ENCODE measurements around the gene F12.

Gene F12

DNA sequence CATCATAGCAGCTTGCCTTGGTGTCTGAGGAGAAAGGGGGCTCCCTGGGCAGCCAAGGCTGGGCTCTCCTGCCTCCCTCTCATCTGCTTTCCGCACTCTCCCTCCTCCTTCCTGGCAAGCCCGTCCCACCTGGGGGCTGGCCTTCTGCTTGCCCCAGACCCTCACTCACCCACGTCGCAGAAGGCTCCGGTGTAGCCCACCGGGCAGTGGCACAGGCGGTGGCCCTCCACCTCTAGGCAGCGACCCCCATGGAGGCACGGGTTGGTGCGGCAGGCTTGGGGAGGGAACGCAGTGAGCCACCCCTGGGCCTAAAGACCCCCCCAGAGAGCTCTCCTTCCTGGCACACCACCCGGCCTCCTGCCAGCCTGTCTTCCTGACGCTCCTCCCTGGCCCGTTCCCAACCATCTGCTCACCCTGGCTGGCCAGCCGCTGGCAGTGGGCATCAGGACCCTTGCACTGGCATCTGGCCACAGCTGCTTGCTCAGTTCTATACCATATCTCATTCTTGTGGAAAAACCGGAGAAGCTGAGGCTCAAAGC lies 4.7 kb downstream of the F12 start:
- DNase-seq (ENCODE audit: low spot score) (no peak), ATAC-seq (ENCODE audit: low read depth) (no peak)
- Histone ChIP-seq H3K4me3 (ENCODE audit: severe bottlenecking) (peak overlapping the region; percentile 45), H3K27ac (ENCODE audit: poor library complexity, severe bottlenecking) (peak overlapping the region; percentile 46), H3K36me3 (ENCODE audit: low read depth) (no peaks in the 10 kb centered on the region; the same call in 1 of the 2 replicates), H3K9me3 (ENCODE audit: severe bottlenecking) (no peaks in the 10 kb centered on the region), H3K27me3 (ENCODE audit: insufficient read depth, poor library complexity, severe bottlenecking) (no peaks in the 10 kb centered on the region), H3K4me1 (ENCODE audit: insufficient read depth, poor library complexity, severe bottlenecking) (peaks cover 5% of the 10 kb centered on the region)
- TF ChIP-seq, protein P1, sequence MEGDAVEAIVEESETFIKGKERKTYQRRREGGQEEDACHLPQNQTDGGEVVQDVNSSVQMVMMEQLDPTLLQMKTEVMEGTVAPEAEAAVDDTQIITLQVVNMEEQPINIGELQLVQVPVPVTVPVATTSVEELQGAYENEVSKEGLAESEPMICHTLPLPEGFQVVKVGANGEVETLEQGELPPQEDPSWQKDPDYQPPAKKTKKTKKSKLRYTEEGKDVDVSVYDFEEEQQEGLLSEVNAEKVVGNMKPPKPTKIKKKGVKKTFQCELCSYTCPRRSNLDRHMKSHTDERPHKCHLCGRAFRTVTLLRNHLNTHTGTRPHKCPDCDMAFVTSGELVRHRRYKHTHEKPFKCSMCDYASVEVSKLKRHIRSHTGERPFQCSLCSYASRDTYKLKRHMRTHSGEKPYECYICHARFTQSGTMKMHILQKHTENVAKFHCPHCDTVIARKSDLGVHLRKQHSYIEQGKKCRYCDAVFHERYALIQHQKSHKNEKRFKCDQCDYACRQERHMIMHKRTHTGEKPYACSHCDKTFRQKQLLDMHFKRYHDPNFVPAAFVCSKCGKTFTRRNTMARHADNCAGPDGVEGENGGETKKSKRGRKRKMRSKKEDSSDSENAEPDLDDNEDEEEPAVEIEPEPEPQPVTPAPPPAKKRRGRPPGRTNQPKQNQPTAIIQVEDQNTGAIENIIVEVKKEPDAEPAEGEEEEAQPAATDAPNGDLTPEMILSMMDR (IDR thresholded peaks at IDR 0.05; ENCODE audit: poor library complexity, severe bottlenecking) = no peak

DNA sequence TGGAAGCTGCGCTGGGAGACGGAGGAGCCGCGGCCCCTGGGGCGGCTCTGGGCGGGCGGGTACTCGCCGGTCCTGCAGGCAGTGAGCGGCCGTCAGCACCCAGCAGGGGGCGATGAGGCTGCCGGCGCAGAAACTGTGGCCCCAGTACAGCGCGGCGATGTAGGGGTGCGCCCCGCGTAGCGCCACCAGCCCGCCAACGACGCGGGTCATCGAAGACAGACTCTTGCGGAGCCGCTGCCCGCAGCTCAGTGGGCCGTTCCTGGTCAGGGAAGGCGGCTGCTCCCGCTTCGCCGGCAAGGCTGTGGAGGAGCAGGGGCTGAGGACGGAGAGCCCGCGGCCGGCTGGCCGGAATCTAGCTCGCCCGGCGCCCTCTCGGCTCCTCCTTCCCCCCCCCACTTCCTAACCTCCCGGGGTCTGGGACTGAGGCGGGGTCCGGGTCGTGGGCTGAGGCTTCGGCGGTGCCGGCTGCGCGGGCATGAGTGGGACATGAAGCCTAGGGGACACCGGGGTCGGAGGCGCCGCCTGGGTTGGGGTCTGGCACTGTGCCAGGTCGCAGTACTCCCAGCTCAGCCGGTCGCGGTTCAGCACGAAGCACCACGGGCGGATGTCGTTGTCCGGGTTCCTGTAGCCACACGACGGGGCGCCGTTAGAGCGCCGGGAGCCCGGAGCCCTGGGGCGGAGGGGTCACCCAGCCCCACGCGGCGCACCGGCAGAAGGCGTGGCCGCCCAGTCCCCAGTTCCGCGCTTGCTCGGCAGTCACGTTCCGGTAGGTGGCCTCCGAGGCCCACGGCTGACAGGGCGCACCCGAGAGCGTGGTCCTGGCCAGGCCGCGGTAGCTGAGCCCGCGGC lies 5.3 kb downstream of the F12 start:
- H3K4me3 ChIP-seq (ENCODE audit: severe bottlenecking) = peak overlapping the region; percentile 45
- H3K9me3 ChIP-seq (ENCODE audit: severe bottlenecking) = no peaks in the 10 kb centered on the region
- peak; percentile 74 for ATAC-seq (ENCODE audit: low read depth)
- TF ChIP-seq, protein P1 (IDR thresholded peaks at IDR 0.05; ENCODE audit: poor library complexity, severe bottlenecking) = peak; percentile 79
- no peaks in the 10 kb centered on the region; the same call in 1 of the 2 replicates for H3K36me3 ChIP-seq (ENCODE audit: low read depth)
- H3K27ac ChIP-seq (ENCODE audit: poor library complexity, severe bottlenecking) = peak overlapping the region; percentile 46
- DNase-seq (ENCODE audit: low spot score) = peak; percentile 90
- H3K4me1 ChIP-seq (ENCODE audit: insufficient read depth, poor library complexity, severe bottlenecking) = peaks cover 5% of the 10 kb centered on the region
- H3K27me3 ChIP-seq (ENCODE audit: insufficient read depth, poor library complexity, severe bottlenecking) = no peaks in the 10 kb centered on the region

DNA sequence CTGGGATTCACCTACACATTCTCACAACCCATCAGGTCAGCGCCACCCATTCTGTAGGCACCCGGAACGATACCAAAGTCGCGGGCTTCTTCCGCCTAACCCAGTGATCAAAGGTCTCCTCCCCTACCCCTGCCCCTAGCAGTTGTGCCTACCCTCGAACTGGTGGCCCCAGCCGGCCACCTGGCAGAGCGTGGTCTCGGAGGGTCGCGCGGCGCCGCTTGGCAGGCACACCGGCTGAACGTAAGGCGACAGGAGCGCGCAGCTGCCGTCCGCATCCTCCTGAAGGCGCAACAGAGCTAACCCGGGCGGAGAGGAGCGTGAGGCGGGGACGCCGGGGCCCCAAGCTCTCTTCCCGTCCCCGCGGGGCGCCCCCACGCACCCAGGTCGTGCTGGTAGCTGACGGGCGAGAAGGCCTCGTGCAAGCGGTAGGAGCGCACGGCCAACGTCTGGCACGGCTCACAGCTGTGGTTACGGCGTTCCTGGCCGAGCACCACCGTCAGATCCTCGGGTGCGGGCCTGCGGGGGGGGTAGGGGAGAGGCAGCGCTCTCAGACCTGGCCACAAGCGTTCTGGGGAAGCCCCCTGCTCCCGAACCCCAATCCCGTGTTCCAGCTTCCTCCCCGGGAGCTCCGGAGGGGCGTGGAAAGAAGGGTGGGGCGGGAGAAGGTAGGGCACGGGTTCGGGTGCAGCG lies 6.1 kb downstream of the F12 start:
- H3K27me3 ChIP-seq (ENCODE audit: insufficient read depth, poor library complexity, severe bottlenecking) = no peaks in the 10 kb centered on the region
- H3K27ac ChIP-seq (ENCODE audit: poor library complexity, severe bottlenecking) = peak overlapping the region; percentile 46
- peaks cover 5% of the 10 kb centered on the region for H3K4me1 ChIP-seq (ENCODE audit: insufficient read depth, poor library complexity, severe bottlenecking)
- H3K9me3 ChIP-seq (ENCODE audit: severe bottlenecking) = no peaks in the 10 kb centered on the region
- peak overlapping the region; percentile 45 for H3K4me3 ChIP-seq (ENCODE audit: severe bottlenecking)
- peak; percentile 81 for DNase-seq (ENCODE audit: low spot score)
- no peaks in the 10 kb centered on the region; the same call in 1 of the 2 replicates for H3K36me3 ChIP-seq (ENCODE audit: low read depth)
- TF ChIP-seq, protein P1 (IDR thresholded peaks at IDR 0.05; ENCODE audit: poor library complexity, severe bottlenecking) = no peak
- ATAC-seq (ENCODE audit: low read depth) = peak; percentile 43

DNA sequence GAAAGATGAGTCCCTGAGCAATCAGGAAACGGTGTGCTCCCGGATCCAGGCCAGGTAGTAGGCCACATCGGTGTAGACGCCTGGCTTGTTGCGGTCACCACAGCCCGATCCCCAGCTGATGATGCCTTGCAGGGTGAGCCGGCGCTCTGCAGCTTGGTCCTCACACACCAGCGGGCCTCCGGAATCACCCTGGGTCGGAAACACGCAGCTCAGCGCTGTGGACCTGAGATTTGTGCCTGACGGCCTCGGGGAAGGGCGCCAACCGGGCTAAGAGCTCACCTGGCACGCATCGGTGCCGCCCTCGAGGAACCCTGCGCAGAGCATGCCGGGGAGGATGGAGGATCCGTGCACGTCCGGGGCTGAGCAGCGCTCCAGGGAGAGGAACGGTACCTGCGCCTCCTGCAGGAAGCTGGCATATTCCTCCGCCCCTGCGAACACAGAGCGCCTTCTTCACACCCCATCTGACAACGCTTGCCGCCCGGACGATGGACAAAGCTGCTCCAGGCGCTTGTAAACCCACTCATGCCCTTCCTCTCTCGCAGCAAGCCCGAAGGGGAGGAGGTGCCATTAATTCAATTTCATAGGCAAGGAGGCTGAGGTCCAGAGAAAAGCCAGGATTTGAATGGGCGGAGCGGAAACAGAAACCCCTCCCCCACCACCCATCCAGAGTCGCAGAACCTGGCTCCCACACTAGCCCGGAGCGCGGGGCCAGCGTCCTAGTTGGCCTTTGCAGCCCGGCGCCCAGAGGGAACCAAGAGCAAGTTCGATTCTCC lies 6.9 kb downstream of the F12 start:
- Histone ChIP-seq H3K4me3 (ENCODE audit: severe bottlenecking) (peak overlapping the region; percentile 45), H3K36me3 (ENCODE audit: low read depth) (no peaks in the 10 kb centered on the region; the same call in 1 of the 2 replicates), H3K4me1 (ENCODE audit: insufficient read depth, poor library complexity, severe bottlenecking) (peaks cover 5% of the 10 kb centered on the region), H3K27me3 (ENCODE audit: insufficient read depth, poor library complexity, severe bottlenecking) (no peaks in the 10 kb centered on the region), H3K27ac (ENCODE audit: poor library complexity, severe bottlenecking) (peak overlapping the region; percentile 46), H3K9me3 (ENCODE audit: severe bottlenecking) (no peaks in the 10 kb centered on the region)
- DNase-seq (ENCODE audit: low spot score) (peak; percentile 94), ATAC-seq (ENCODE audit: low read depth) (peak; percentile 75)
- TF ChIP-seq, protein P1 (IDR thresholded peaks at IDR 0.05; ENCODE audit: poor library complexity, severe bottlenecking) = peak; percentile 83
